ENCODE data around the gene STK32B.

Gene STK32B

DNA sequence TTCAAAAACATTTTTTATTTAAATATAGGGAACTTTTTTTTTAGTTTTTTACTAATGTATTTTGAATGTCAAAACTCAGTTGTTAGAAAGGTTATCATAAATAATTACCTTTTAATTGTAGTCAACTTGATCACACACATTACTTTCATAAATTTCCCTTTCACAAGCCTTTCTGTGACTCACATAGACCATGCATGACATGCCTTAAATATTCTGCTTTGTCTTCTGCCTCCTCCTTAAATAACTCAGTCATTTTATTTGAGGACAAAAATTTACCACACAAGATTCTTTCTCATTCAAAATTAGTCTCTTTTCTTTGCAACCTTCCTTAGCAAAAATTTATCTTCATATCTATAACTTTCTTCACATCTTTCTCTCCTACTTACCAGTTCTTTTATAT is 437.1 kb downstream of the STK32B start:
- DNase-seq: no peak

- DNase-seq: no peak
These were observed 438.0 kb downstream of the STK32B start for GRCh38 chr4:5489260-5489659.

GRCh38 chr4:5497489-5497888 is 446.2 kb downstream of the STK32B start:
- DNase-seq: no peak

- DNase-seq: no peak
These were observed 448.9 kb downstream of the STK32B start for GRCh38 chr4:5500165-5500564.

GRCh38 chr4:5503336-5503936 is 452.2 kb downstream of the STK32B start:
- DNase-seq: no peak

- DNase-seq: no peak
These were observed 453.2 kb downstream of the STK32B start for GRCh38 chr4:5504486-5504885.

- DNase-seq: no peak
These were observed 459.2 kb downstream of the STK32B start for GRCh38 chr4:5510504-5510903.

GRCh38 chr4:5511791-5512190 is 460.5 kb downstream of the STK32B start:
- DNase-seq: no peak

DNA sequence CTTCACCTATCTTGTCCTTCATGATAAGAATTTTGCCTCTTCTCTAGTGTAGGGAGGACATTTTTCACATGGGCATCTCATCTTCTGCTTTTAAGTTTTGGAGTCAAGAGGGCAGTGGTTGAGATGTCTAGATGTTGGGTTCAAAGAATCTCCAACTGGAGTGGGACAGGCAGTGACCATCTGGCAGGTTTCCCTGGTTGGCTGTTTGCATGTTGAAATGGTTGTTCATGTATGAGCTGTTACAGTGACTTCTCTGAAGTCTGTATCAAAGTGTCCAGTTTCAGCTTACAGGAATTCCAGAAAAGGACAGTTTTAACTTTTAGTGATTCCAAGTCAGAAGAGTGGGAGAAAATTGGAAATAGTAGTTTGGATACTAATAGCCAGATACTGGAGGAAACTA is 464.4 kb downstream of the STK32B start:
- DNase-seq: no peak

DNA sequence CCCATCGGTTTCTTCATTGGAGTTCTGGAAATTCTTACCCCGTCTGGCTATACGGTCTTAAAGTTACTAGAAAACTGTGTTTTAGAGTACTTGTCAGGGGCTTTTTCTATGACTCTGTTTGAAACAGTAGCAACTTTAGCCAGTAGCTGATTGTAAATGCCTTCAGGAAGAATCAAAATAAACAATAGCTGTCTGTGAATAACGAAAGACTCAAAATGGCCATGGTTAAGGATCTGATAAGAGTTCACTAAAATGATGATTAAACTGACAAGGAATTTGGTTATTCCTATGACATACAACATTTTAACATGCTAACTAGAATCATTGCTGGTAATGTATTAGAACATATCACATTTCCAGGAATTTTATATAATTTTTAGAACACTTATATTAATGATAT is 466.1 kb downstream of the STK32B start:
- no peak for DNase-seq

- no peak for DNase-seq
These were observed 473.4 kb downstream of the STK32B start for GRCh38 chr4:5524446-5525299.

DNA sequence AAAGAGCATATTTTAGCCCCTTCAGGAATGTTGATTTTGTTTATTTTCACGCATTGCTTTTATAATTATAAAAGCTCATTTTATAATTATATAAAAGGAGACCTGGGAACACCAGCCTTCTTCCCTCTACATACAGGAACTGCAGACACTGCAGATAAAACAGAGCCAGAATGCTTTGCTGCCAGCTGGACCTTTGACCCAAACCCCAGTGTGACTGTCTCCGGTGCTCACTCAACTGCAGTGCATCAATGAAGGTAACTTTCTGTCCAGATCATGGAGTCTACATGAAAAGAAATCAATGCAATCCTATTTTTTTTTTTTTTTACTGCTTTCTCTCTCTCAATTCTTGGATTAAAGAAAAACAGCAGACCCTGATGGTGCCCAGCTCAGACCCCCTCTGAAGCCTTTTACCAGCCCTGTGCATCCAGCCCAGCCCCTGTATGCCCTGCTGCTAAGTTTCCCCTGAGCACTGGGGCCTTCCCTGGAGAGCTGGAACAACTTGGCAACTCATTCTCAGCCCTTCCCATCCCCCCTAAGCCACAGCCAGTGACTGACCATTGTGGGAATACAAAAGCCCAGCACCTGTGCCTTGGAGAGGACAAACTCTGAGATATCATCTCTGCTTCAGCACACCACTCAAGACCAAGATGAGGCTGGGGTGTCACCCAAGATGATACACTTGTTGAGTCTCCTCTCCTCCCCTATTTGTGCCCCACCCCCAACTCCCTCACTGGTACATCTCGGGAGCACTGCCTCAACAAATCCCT is 475.0 kb downstream of the STK32B start:
- DNase-seq: no peak

DNA sequence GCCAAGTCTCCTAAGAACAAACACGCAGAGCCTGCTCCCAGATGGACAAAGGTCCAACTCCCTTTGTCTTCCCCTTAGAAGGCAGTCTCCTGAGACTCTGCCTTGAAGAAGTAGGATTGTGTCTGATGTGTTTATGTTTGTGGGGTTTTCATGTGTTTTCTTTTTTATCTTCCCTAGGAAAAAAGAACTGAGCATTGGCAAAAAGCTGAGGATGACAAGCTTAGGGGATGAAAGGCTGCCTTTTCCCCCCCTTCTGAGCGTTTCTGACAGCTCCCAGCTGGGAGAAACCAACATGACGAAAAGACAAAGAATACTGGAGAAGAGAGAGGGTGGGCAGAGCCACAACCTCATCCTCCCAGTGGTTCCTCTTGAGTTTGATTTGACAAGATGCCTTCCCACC is 475.9 kb downstream of the STK32B start:
- no peak for DNase-seq

DNA sequence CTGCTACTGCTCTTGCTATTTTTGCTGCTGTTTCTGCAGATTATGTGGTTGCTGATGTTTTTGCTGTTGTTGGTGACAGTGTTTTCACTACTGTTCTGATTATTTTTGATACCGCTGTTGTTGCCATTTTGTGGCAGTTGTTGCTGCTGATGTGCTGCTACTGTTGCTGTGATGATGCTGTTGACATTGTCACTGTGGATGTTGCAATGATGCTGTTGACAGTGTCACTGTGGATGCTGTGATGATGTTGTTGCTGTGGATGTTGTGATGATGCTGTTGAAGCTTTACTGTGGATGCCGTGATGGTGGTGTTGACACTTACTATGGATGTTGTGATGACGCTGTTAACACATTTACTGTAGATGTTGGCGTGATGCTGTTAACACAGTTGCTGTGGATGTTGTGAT is 476.8 kb downstream of the STK32B start:
- no peak for DNase-seq

- DNase-seq: no peak
These were observed 480.8 kb downstream of the STK32B start for GRCh38 chr4:5532100-5532499.

GRCh38 chr4:5539584-5539983 is 488.3 kb downstream of the STK32B start:
- no peak for DNase-seq

GRCh38 chr4:5541169-5541568 is 489.9 kb downstream of the STK32B start:
- DNase-seq: no peak

DNA sequence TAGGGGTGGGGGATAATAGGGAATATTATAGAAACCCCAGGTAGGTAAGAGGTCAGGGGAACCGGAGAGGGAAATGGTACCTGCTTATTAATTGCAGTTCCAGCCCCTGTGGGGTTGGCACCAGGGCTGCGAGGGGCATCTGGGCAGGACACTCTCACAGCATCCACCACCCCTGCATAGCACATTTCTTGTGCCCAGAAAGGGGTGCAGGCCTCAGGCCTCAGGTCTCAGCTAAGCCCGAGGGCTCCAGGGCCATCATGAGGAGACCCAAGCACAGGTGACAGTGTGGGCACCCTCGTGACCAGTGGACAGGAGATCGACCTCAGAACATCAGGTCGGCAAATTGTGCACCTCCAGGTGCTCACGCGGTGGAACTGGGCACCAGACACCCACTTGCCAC is 492.4 kb downstream of the STK32B start:
- no peak for DNase-seq

DNA sequence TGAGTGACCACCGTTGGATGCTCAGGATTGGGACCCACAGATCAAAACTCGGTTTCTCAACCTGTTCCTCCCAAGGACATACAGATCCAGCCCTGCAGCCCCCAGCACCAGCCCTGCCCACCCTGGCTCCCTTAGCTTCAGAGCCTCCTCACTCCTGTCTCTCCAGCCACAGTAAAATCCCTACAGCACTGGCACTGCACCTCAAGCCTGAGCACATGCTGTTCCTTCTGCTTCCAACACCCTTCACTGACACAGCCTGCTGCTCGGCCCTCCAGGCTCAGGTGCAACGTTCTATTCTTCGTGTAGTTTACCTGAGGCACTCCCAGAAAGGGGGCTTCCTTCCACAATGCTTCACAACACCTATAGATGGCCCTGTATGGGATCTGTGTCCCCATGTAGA is 493.5 kb downstream of the STK32B start:
- DNase-seq: no peak

DNA sequence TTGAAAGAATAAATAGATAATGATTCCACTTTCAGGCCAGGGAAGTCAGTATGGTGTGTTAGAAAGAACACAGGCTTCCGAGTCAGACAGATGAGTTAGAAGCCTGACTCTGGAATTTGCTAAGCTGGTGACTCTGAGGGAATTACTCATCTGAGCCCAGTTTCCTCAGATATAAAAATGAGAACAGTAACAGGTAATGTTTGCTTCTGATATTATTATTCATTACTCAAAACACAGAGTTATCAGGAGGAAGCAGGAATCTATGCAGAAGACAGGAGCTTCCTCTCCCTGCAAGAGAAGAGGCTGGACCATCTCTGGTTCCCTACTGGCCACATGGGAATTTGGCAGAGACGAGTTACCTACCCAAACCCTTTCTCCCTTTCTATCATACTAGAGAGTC is 494.0 kb downstream of the STK32B start:
- no peak for DNase-seq

DNA sequence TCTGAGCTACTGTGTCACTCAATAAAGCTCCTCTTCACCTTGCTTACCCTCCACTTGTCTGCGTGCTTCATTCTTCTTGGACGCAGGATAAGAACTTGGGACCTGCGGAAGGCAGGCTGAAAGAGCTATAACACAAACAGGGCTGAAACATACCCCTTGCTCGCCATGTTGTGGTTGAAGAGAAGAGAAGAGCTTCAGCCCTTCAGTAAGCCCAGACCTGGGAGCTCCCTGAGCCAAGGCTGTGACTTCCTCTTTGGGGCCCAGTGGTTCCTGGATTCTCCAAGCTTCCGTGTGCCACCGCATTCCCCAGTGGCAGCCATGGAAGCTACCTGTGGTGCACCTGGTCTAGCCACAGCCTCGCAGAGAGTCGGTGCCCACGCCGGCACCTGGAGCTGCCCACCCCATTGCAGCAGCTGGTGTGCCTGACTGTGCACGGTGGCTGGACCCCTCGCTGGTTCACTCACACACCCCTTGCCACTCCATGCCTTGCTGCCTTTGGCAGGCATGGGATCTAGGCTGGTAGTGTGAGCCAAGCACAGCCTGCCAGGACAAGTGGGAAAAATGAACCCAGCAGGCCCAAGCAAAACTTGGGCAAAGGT is 496.5 kb downstream of the STK32B start:
- DNase-seq: no peak
